ENCODE results near the gene E2F1. TPM values are rescaled to one million over a fixed set of nuclear protein-coding genes. Genes with fewer than 3 reads are reported as not detected.

The E2F1 gene
- total and polyA plus RNA-seq, 2 donors (not counting 3 experiments of a cell fraction or from before 2014, with no cell fraction given), result 20.7 to 29.6 TPM

- BruUV-seq (replicated peaks), result no TSS peak
- ChIA-PET CTCF (interaction anchor here (1.0 to 1.4 kb wide), 2 partner anchors 19 to 21 kb away, joined by 3 to 4 read pairs; no protein-coding TSS in a partner anchor), POLR2A (interaction anchor here (0.8 kb wide), 1 partner anchor 1000 kb away, joined by 3 read pairs; no protein-coding TSS in a partner anchor)
- H4K20me1 ChIP-seq (replicated peaks; ENCODE audit: control insufficient read depth, extremely low read depth, insufficient read depth, low read length), result no peaks in the 10 kb centered on the region
- dilution Hi-C loops (cut with MboI; ENCODE audit: extremely low pct_ligation_motif_present, low sequenced_read_pairs) (no loop called here), intact Hi-C loops (cut with micrococcal nuclease) (loop anchor here (5.0 kb wide), 1 partner anchor 43 kb away; the partner anchor contains the start of gene ZNF341)
- H3K9me1 ChIP-seq (replicated peaks; ENCODE audit: control insufficient read depth, extremely low read depth, insufficient read depth, low read length), result no peaks in the 10 kb centered on the region
- H3K4me2 ChIP-seq (ENCODE audit: insufficient read depth, low read length), result peak overlapping the region; percentile 49
- no peak overlapping the region for H2AFZ ChIP-seq (ENCODE audit: low read depth, low read length)
- DNase-seq (ENCODE audit: low read depth, low spot score) (no peak), FAIRE-seq (no peak)
- no peaks in the 10 kb centered on the region for H3K9me3 ChIP-seq (replicated peaks; ENCODE audit: control insufficient read depth, insufficient read depth, low read length)
- no peak overlapping the region for H3K27ac ChIP-seq (ENCODE audit: insufficient read depth, low read depth, low read length)
- H3K36me3 ChIP-seq (ENCODE audit: control insufficient read depth in 2 of 2, extremely low read depth in 1 of 2, insufficient read depth in 2 of 2, low read length in 2 of 2), result no peaks in the 10 kb centered on the region
- no peak overlapping the region for H3K9ac ChIP-seq (replicated peaks; ENCODE audit: extremely low read depth, insufficient read depth, low read length)
- H3K79me2 ChIP-seq (ENCODE audit: control insufficient read depth, insufficient read depth, low read length), result peaks cover 9% of the 10 kb centered on the region
- H3K4me3 ChIP-seq (replicated peaks in 1 of 3; ENCODE audit: insufficient read depth in 1 of 3, low read depth in 1 of 3, low read length in 3 of 3), result no peak overlapping the region
- H3K4me1 ChIP-seq (ENCODE audit: control insufficient read depth, extremely low read depth, insufficient read depth, low read length), result peaks cover 33% of the 10 kb centered on the region
- no peak for TF ChIP-seq MYC (IDR thresholded peaks at IDR 0.05; ENCODE audit: low read depth, low read length)
- no peak for TF ChIP-seq POLR2A (IDR thresholded peaks at IDR 0.05; ENCODE audit: low read depth, low read length)
- no peaks in the 10 kb centered on the region for H3K27me3 ChIP-seq (ENCODE audit: control insufficient read depth in 2 of 2, insufficient read depth in 2 of 2, low read length in 2 of 2)
Measured at GRCh38 chr20:33689493-33689892, 3.3 kb upstream of the E2F1 start.

GRCh38 chr20:33688938-33689424, 2.8 kb upstream of the E2F1 start:
- Histone ChIP-seq H3K4me1 (ENCODE audit: control insufficient read depth, extremely low read depth, insufficient read depth, low read length) (peaks cover 36% of the 10 kb centered on the region), H3K9me1 (replicated peaks; ENCODE audit: control insufficient read depth, extremely low read depth, insufficient read depth, low read length) (no peaks in the 10 kb centered on the region), H3K27ac (ENCODE audit: insufficient read depth, low read depth, low read length) (no peak overlapping the region), H3K79me2 (ENCODE audit: control insufficient read depth, insufficient read depth, low read length) (peaks cover 14% of the 10 kb centered on the region), H3K4me3 (replicated peaks in 1 of 3; ENCODE audit: insufficient read depth in 1 of 3, low read depth in 1 of 3, low read length in 3 of 3) (no peak overlapping the region), H3K4me2 (ENCODE audit: insufficient read depth, low read length) (no peak overlapping the region), H3K9me3 (replicated peaks; ENCODE audit: control insufficient read depth, insufficient read depth, low read length) (no peaks in the 10 kb centered on the region), H3K9ac (replicated peaks; ENCODE audit: extremely low read depth, insufficient read depth, low read length) (no peak overlapping the region), H4K20me1 (replicated peaks; ENCODE audit: control insufficient read depth, extremely low read depth, insufficient read depth, low read length) (no peaks in the 10 kb centered on the region), H3K27me3 (ENCODE audit: control insufficient read depth in 2 of 2, insufficient read depth in 2 of 2, low read length in 2 of 2) (no peaks in the 10 kb centered on the region), H2AFZ (ENCODE audit: low read depth, low read length) (no peak overlapping the region), H3K36me3 (ENCODE audit: control insufficient read depth in 2 of 2, extremely low read depth in 1 of 2, insufficient read depth in 2 of 2, low read length in 2 of 2) (no peaks in the 10 kb centered on the region)
- no TSS peak for BruUV-seq (replicated peaks)
- dilution Hi-C loops (cut with MboI; ENCODE audit: extremely low pct_ligation_motif_present, low sequenced_read_pairs) (no loop called here), intact Hi-C loops (cut with micrococcal nuclease) (loop anchor here (5.0 kb wide), 1 partner anchor 43 kb away; the partner anchor contains the start of gene ZNF341)
- TF ChIP-seq GATA2 (IDR thresholded peaks at IDR 0.05; ENCODE audit: insufficient read depth, insufficient read length, low read depth, low read length) (no peak), EZH2 (IDR thresholded peaks at IDR 0.05; ENCODE audit: borderline replicate concordance, low read depth, low read length, severe bottlenecking) (no peak), CTCF (IDR thresholded peaks at IDR 0.05; ENCODE audit: extremely low read depth in 1 of 2, insufficient read depth in 1 of 2, low read depth in 1 of 2, low read length in 2 of 2) (no peak), MAX (IDR thresholded peaks at IDR 0.05; ENCODE audit: insufficient read depth, insufficient read length) (no peak), POLR2AphosphoS5 (IDR thresholded peaks at IDR 0.05; ENCODE audit: insufficient read depth, low read depth, low read length) (no peak), POLR2A (IDR thresholded peaks at IDR 0.05; ENCODE audit: low read depth, low read length) (no peak), FOS (IDR thresholded peaks at IDR 0.05; ENCODE audit: borderline replicate concordance, insufficient read depth, low read length) (no peak), JUN (IDR thresholded peaks at IDR 0.05; ENCODE audit: borderline replicate concordance, insufficient read depth, insufficient read length, low read depth) (no peak), MYC (IDR thresholded peaks at IDR 0.05; ENCODE audit: low read depth, low read length) (no peak)
- peak; percentile 27 for DNase-seq (ENCODE audit: low read depth, low spot score)
- POLR2A ChIA-PET, result no interaction called here
- CTCF ChIA-PET, result interaction anchor here (1.0 to 1.9 kb wide), 3 partner anchors 19 to 43 kb away, joined by 3 to 5 read pairs (median 4); no protein-coding TSS in a partner anchor
- FAIRE-seq, result no peak
